Upper lobe of left lung (tissue), 6 donors: ENCODE results near the gene GSTA5. TPM values are rescaled to one million over a fixed set of nuclear protein-coding genes. Genes with fewer than 3 reads are reported as not detected.
"Not testable (repeated sequence)": the region's sequence is repeated elsewhere in the genome, so short reads cannot be mapped to it uniquely, and the experiment has no call there.

Experiments
- ATAC-seq, 2 donors: fragments of 200-7000 bp; cut with Tn5 transposase; one replicate each; pipeline ENCODE4 v1.9.1; 2022; ENCODE audit warnings: mild to moderate bottlenecking in 2 of 2, moderate library complexity in 2 of 2; ENCODE audit not compliant: low FRiP score in 2 of 2
- DNase-seq, 2 donors: peaks; one replicate each; pipeline ENCODE4 v3.0.0-alpha.2; 2019 to 2020
- H3K27ac ChIP-seq, 4 donors: fragments of 200-600 bp; sonication (generic); one replicate each; pipeline ENCODE4 v1.5.1; 2016 to 2019
- H3K27me3 ChIP-seq, 4 donors: fragments of 200-600 bp; sonication (generic); one replicate each; pipeline ENCODE4 v1.5.1; 2017 to 2019
- H3K36me3 ChIP-seq, 4 donors: fragments of 200-600 bp; sonication (generic); one replicate each; pipeline ENCODE4 v1.5.1; 2016 to 2019
- H3K4me1 ChIP-seq, 4 donors: fragments of 200-600 bp; sonication (generic); one replicate each; pipeline ENCODE4 v1.5.1; 2018 to 2019
- H3K4me3 ChIP-seq, 4 donors: fragments of 200-600 bp; sonication (generic); one replicate each; pipeline ENCODE4 v1.5.1; 2017 to 2019; ENCODE audit warnings: mild to moderate bottlenecking in 2 of 4, moderate library complexity in 1 of 4
- H3K9me3 ChIP-seq, 4 donors: fragments of 200-600 bp; sonication (generic); one replicate each; pipeline ENCODE4 v1.5.1; 2018 to 2019
- EP300 ChIP-seq, 4 donors: sonication (generic); formaldehyde crosslinking; IDR thresholded peaks; one replicate each; pipeline ENCODE4 v1.5.1; 2017; ENCODE audit warnings: antibody characterized with exemption in 4 of 4, control low read depth in 2 of 4
- POLR2A ChIP-seq, 4 donors: fragments of 450-650 bp; IDR thresholded peaks; one replicate each; pipeline ENCODE4 v1.5.1; 2016 to 2017; ENCODE audit warnings: antibody characterized with exemption in 4 of 4, mild to moderate bottlenecking in 2 of 4
- POLR2AphosphoS5 ChIP-seq, 2 donors: sonication (generic); formaldehyde crosslinking; IDR thresholded peaks; one replicate each; pipeline ENCODE4 v1.5.1; 2017; ENCODE audit warnings: antibody characterized with exemption in 2 of 2
- WGBS, 2 donors: methylation state at CpG; one replicate each; pipeline ENCODE4 v1.1.5; 2017 to 2018; 5-methylcytosine and 5-hydroxymethylcytosine counted together
- total RNA-seq, 6 donors: library from RNA; depleted of rRNA in 4 of 6; stranded (reverse); fragments of >200 nt in 4 of 6; gene quantifications; one replicate each; pipeline versions ENCODE4 v1.1.0 to v1.2.1, GENCODE V29; 2016 to 2021
- TF ChIP-seq, protein P1 (sequence below), 6 experiments: fragments of 450-650 bp in 4 of 6; fragments of 200-600 bp in 2 of 6; sonication (generic) in 2 of 6; IDR thresholded peaks; one replicate each; pipeline ENCODE4 v1.5.1; 2016 to 2019; ENCODE audit warnings: antibody characterized with exemption in 6 of 6
- donor health status: DM: no; HTN: no; CAD: no; lungs with moderate emphysema.
- donor health status: DM: no; HTN: yes; CAD: no; lungs with severe emphysema.

Gene GSTA5
- total RNA-seq, 6 donors from 2014 or later, result not detected

DNA sequence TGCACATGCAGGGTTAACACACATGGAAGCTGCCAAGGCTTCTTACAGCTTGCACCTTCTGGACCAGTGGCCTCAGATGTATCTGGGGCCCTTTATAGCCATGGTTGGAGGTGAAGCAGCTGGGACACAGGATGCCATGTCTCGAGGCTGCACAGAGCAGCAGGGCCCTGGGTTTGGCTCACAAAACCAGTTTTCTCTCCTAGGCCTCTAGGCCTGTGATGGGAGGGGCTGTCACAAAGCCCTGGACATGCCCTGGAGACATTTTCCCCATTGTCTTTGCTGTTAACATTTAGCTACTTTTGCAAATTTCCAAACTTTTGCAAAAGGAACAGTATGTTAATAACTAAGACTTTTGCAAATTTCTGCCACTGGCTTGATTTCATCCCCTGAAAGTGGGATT lies 18.8 kb downstream of the GSTA5 start:
- Histone ChIP-seq H3K4me3 (no peak overlapping the region), H3K27ac (no peak overlapping the region), H3K4me1 (no peaks in the 10 kb centered on the region), H3K36me3 (no peaks in the 10 kb centered on the region), H3K27me3 (no peaks in the 10 kb centered on the region), H3K9me3 (no peaks in the 10 kb centered on the region)
- DNase-seq, result no peak
- 100% methylated on average over 1 of the region's 1 CpG; no CpG with 5 or more reads in 1 of the 2 donors for WGBS, 2 donors
- no peak for ATAC-seq
- no peak for TF ChIP-seq EP300 (IDR thresholded peaks at IDR 0.05)
- no peak for TF ChIP-seq POLR2AphosphoS5 (IDR thresholded peaks at IDR 0.05)
- no peak for TF ChIP-seq POLR2A (IDR thresholded peaks at IDR 0.05)
- TF ChIP-seq, protein P1, sequence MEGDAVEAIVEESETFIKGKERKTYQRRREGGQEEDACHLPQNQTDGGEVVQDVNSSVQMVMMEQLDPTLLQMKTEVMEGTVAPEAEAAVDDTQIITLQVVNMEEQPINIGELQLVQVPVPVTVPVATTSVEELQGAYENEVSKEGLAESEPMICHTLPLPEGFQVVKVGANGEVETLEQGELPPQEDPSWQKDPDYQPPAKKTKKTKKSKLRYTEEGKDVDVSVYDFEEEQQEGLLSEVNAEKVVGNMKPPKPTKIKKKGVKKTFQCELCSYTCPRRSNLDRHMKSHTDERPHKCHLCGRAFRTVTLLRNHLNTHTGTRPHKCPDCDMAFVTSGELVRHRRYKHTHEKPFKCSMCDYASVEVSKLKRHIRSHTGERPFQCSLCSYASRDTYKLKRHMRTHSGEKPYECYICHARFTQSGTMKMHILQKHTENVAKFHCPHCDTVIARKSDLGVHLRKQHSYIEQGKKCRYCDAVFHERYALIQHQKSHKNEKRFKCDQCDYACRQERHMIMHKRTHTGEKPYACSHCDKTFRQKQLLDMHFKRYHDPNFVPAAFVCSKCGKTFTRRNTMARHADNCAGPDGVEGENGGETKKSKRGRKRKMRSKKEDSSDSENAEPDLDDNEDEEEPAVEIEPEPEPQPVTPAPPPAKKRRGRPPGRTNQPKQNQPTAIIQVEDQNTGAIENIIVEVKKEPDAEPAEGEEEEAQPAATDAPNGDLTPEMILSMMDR (IDR thresholded peaks at IDR 0.05), result no peak

DNA sequence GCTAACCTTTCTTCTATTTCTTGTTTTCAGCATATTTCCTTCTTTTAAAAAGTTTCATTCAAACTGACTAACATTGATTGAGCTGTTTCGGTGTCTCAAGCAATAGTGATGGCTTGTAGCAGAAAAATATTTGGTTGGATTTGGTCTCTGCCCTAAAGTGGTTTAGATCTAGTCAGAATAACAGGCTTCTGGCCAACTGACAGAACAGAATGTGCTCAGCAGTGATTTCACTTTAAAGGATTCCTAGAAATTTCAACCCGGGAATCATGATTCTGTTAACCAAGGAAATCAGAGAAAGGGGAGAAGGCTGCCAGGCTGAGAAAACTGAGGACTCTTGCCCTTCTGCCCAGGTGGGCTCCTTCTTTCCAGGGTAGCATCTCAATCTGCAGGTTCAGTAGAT lies 20.4 kb downstream of the GSTA5 start:
- Histone ChIP-seq H3K27ac (no peak overlapping the region), H3K4me1 (peaks cover 0 to 5% (median 2%) of the 10 kb centered on the region in 4 donors), H3K36me3 (no peaks in the 10 kb centered on the region), H3K27me3 (no peaks in the 10 kb centered on the region), H3K4me3 (no peak overlapping the region), H3K9me3 (no peaks in the 10 kb centered on the region)
- 74 to 79% methylated on average over 2 of the region's 2 CpGs for WGBS, 2 donors
- ATAC-seq (no peak), DNase-seq (no peak)
- TF ChIP-seq POLR2A (IDR thresholded peaks at IDR 0.05) (no peak), EP300 (IDR thresholded peaks at IDR 0.05) (no peak), POLR2AphosphoS5 (IDR thresholded peaks at IDR 0.05) (no peak)
- TF ChIP-seq, protein P1 (IDR thresholded peaks at IDR 0.05), result no peak

DNA sequence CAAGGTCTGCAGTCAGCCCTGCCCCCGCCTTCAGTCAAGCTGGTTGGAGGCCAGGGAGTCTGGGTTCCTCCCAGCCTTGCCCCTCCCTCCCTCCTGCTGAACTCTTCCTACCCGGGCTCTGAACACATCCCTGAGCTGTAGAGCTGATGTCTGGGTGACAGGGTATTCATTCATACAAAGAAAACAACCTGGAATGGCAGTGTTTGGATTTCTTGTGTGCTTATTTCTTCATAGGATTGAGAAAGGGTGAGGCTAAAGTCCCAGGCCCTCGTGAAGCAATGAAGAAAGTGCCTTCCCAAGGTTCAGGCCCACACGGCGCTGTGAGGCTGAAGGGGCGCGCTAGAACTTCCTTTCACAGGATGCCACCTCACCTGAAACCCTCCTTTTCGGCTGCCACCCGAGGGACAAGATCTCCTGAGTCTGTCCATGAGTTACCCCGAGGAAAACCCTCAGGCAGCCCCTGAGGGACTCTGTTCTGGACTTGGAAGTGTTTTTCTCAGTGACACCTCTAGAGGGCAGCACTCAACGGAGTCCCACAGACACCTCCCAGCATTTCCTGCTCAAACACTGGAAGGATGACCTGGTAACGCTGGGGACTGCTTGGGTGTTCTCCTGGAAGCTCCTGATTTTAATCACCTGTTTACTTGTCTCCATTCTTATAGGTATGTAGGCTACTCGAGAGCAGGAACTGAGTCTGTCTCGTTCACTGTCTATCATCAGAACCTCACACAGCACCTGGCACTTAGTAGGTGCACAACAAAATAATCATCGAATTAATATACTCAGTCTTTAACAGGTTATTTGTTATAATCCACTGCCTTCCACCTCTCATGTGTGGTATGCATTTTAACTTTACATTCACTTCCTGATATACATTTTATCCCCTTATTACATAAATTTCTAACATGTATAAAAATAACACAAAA lies 25.2 kb downstream of the GSTA5 start:
- Histone ChIP-seq H3K4me1 (peaks cover 0 to 7% (median 2%) of the 10 kb centered on the region in 4 donors), H3K9me3 (no peaks in the 10 kb centered on the region), H3K27ac (no peak overlapping the region), H3K27me3 (no peaks in the 10 kb centered on the region), H3K36me3 (no peaks in the 10 kb centered on the region), H3K4me3 (no peak overlapping the region)
- DNase-seq, result peak; percentile 5 to 47
- peak; percentile 87 to 90 for ATAC-seq
- TF ChIP-seq POLR2AphosphoS5 (IDR thresholded peaks at IDR 0.05), result no peak
- TF ChIP-seq EP300 (IDR thresholded peaks at IDR 0.05), result no peak
- TF ChIP-seq, protein P1 (IDR thresholded peaks at IDR 0.05), result peak; percentile 22 to 60 (median 52)
- 29 to 32% methylated on average over 15 of the region's 15 CpGs for WGBS, 2 donors

DNA sequence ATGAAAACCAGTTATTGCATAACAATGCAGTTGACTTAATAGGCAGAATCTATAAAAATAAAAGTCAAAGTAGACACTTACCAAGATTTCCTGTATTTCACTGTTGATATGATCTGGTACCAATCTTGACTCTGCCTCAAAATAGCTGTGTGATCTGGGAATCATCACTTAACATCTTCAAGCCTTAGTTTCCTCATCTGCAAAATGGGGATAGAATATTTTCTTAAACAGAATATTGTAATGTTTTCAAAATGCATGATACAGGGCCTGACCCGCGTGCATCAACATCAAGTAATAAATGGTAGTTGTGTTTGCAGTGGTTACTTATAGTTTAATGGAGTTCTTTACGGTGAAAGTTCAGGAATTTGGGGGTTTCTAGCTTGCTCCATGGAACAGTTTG lies 26.1 kb downstream of the GSTA5 start:
- ATAC-seq, H3K27ac ChIP-seq, DNase-seq, H3K36me3 ChIP-seq, H3K4me1 ChIP-seq, H3K4me3 ChIP-seq, H3K27me3 ChIP-seq, H3K9me3 ChIP-seq: not testable (repeated sequence)
- WGBS, 2 donors, result 66 to 76% methylated on average over 3 of the region's 3 CpGs

DNA sequence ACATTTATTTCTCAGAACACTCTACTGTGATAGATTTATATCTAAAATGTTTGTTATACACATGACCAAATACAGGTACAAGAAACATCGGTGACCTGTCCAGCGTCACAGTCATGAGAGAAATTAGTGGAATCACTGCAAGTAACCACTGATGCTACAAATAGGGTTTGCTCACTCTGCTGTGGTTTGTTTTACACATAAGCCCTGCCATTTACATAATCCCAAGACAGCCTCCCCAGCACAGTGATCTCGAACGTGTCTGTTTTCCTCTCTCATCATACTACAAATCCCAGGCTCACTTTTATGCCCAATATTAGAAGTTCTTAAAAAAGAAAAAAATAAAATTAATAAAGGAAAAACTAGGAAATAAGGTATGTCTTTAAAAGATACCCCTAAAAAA lies 30.8 kb downstream of the GSTA5 start:
- not testable (repeated sequence) for H3K4me3 ChIP-seq, H3K27me3 ChIP-seq, DNase-seq, H3K27ac ChIP-seq, H3K4me1 ChIP-seq, H3K9me3 ChIP-seq, ATAC-seq, H3K36me3 ChIP-seq
- WGBS, 2 donors, result 84 to 85% methylated on average over 4 of the region's 4 CpGs

DNA sequence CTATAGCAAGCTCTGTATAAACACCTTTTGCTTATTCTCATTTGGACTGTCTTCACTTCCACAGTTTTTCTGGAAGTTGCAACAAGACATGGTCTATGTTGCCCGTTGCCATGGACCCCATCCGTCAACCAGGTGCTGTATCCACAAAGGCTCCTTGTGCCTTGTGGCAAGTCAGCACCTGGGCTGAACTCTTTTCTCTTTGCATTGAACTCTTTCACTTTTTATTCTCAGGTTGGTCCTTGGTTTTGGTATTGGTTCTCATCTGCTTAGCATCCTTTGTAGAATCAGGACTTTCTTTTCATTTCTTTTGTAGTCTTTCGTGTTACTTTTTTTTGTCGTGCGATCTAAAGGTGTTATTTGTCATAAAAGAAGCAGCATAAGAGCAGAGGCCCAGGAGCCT lies 32.0 kb downstream of the GSTA5 start:
- Histone ChIP-seq H3K4me3 (no peak overlapping the region), H3K4me1 (no peaks in the 10 kb centered on the region), H3K36me3 (no peaks in the 10 kb centered on the region), H3K9me3 (no peaks in the 10 kb centered on the region), H3K27me3 (no peaks in the 10 kb centered on the region), H3K27ac (no peak overlapping the region)
- no peak for ATAC-seq
- no peak for DNase-seq
- 88 to 90% methylated on average over 5 of the region's 5 CpGs for WGBS, 2 donors
- no peak for TF ChIP-seq POLR2AphosphoS5 (IDR thresholded peaks at IDR 0.05)

DNA sequence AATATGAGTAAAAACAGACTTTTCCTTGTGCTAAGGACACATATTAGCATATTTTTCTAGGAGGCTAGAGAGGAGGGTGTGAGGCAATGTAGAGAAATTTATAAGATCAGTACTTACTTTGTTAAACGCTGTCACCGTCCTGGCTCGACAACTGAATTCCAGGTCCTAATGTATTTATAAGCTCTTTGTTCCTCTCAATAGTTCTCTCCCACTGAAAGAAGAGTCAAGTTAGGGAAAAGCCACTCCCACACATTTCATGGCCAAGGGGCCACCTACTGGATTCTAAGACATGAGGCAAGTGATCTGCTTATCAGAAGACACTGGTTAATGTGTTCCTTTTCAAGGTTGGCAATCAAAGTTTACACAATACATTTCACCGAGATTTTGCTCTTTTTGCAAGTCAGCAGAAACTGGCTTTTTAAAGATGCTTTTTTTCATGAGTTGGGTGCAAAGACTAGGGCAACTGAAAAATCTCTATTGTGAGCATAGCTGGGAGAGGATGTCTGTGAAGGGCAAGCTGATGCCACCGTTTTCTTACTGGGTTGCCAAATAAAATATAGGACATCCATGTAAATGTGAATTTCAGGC lies 36.9 kb downstream of the GSTA5 start, which contains the start of gene GSTA1:
TSS of gene GSTA1 (minus strand) at position 149 of the 588 bp plus-strand sequence. CDS start 4,549 bp downstream, outside the sequence.
- not testable (repeated sequence) for H3K4me3 ChIP-seq, H3K4me1 ChIP-seq, ATAC-seq, H3K9me3 ChIP-seq, DNase-seq, H3K27ac ChIP-seq, H3K27me3 ChIP-seq, H3K36me3 ChIP-seq
- WGBS, 2 donors, result 45 to 61% methylated on average over 5 of the region's 5 CpGs
